Smooth muscle cell (in vitro differentiated cells): ENCODE results near the gene MXD4. TPM values are rescaled to one million over a fixed set of nuclear protein-coding genes. Genes with fewer than 3 reads are reported as not detected.

Source experiments
- DNase-seq: peaks from one replicate; lab custom pipeline; 2025; ENCODE audit not compliant: unreplicated experiment; lab: John Stamatoyannopoulos, UW
- H2AFZ ChIP-seq: fragments of 200-600 bp; sonication (generic); 2 replicates; pipeline ENCODE4 v1.6.0; 2016; ENCODE audit warnings: antibody characterized with exemption, low read depth, mild to moderate bottlenecking
- H3F3A ChIP-seq: fragments of 200-600 bp; sonication (generic); 2 replicates; pipeline ENCODE4 v1.6.0; 2017; ENCODE audit warnings: antibody characterized with exemption, low read depth
- H3K27ac ChIP-seq: fragments of 200-600 bp; sonication (generic); 2 replicates; pipeline ENCODE4 v1.5.1; 2016; ENCODE audit warnings: low read depth, mild to moderate bottlenecking
- H3K27me3 ChIP-seq: fragments of 200-600 bp; sonication (generic); 2 replicates; pipeline ENCODE4 v1.6.1; 2016; ENCODE audit warnings: low read depth, mild to moderate bottlenecking
- H3K36me3 ChIP-seq: fragments of 200-600 bp; sonication (generic); 2 replicates; pipeline ENCODE4 v1.5.1; 2016; ENCODE audit warnings: low read depth
- H3K4me1 ChIP-seq: fragments of 200-600 bp; sonication (generic); 2 replicates; pipeline ENCODE4 v1.5.1; 2016; ENCODE audit warnings: low read depth
- H3K4me2 ChIP-seq: fragments of 200-600 bp; sonication (generic); 2 replicates; pipeline ENCODE4 v1.6.0; 2016; ENCODE audit warnings: mild to moderate bottlenecking
- H3K4me3 ChIP-seq: fragments of 200-600 bp; sonication (generic); 2 replicates; pipeline ENCODE4 v1.5.1; 2016; ENCODE audit warnings: mild to moderate bottlenecking
- H3K79me2 ChIP-seq: fragments of 200-600 bp; sonication (generic); 2 replicates; pipeline ENCODE4 v1.6.0; 2016; ENCODE audit warnings: low read depth, mild to moderate bottlenecking
- H3K9ac ChIP-seq: fragments of 200-600 bp; sonication (generic); 2 replicates; pipeline ENCODE4 v1.6.0; 2016; ENCODE audit warnings: low read depth
- H3K9me3 ChIP-seq: fragments of 200-600 bp; sonication (generic); replicated peaks from 2 replicates; pipeline ENCODE4 v1.5.1; 2016; ENCODE audit warnings: low read depth
- H4K20me1 ChIP-seq: fragments of 200-600 bp; sonication (generic); 2 replicates; pipeline ENCODE4 v1.6.0; 2016; ENCODE audit warnings: low read depth
- CTCF ChIP-seq: fragments of 200-600 bp; sonication (generic); IDR thresholded peaks from 2 replicates; pipeline ENCODE4 v1.5.1; 2017; ENCODE audit warnings: borderline replicate concordance, mild to moderate bottlenecking, antibody characterized with exemption; ENCODE audit not compliant: insufficient read depth, poor library complexity, severe bottlenecking
- WGBS: methylation state at CpG from one replicate; pipeline ENCODE4 v1.1.7; 2016; ENCODE audit warnings: low lambda C conversion rate; 5-methylcytosine and 5-hydroxymethylcytosine counted together
- polyA plus RNA-seq: library from polyadenylated mRNA; unstranded; fragments of >200 nt; fragmentation: Nextera tagmentation; extraction: Ambion mirVana; gene quantifications from 2 replicates; pipeline ENCODE4 v1.2.1, GENCODE V29; 2016
- total RNA-seq: library from RNA; depleted of rRNA; stranded (reverse); fragments of >200 nt; gene quantifications from 2 replicates; pipeline ENCODE4 v1.2.3, GENCODE V29; 2014

MXD4 gene
- total and polyA plus RNA-seq, 2 experiments from 2014 or later: 26.8 to 81.8 TPM

GRCh38 chr4:2289311-2289954, 27.5 kb upstream of the MXD4 start:
- Histone ChIP-seq H4K20me1 (no peaks in the 10 kb centered on the region), H3K27me3 (no peaks in the 10 kb centered on the region), H3K79me2 (no peaks in the 10 kb centered on the region), H3K27ac (no peak overlapping the region), H2AFZ (no peak overlapping the region), H3K4me3 (no peak overlapping the region), H3K4me2 (no peak overlapping the region), H3F3A (no peaks in the 10 kb centered on the region), H3K9ac (no peak overlapping the region), H3K4me1 (peaks cover 8% of the 10 kb centered on the region), H3K9me3 (no peaks in the 10 kb centered on the region), H3K36me3 (no peaks in the 10 kb centered on the region)
- WGBS: 91% methylated on average over 11 of the region's 14 CpGs
- DNase-seq: no peak
- no peak for TF ChIP-seq CTCF

GRCh38 chr4:2288051-2288541, 26.2 kb upstream of the MXD4 start:
- H3K79me2 ChIP-seq: no peaks in the 10 kb centered on the region

GRCh38 chr4:2287594-2287915, 25.6 kb upstream of the MXD4 start:
- no peak overlapping the region for H3K9ac ChIP-seq
- H3K4me3 ChIP-seq: no peak overlapping the region
- no peaks in the 10 kb centered on the region for H3K79me2 ChIP-seq
- H4K20me1 ChIP-seq: no peaks in the 10 kb centered on the region
- no peak for TF ChIP-seq CTCF
- H3K27ac ChIP-seq: no peak overlapping the region
- H2AFZ ChIP-seq: no peak overlapping the region
- no peaks in the 10 kb centered on the region for H3F3A ChIP-seq
- H3K27me3 ChIP-seq: no peaks in the 10 kb centered on the region
- WGBS: 73% methylated on average over 6 of the region's 9 CpGs
- H3K4me1 ChIP-seq: peaks cover 8% of the 10 kb centered on the region
- no peaks in the 10 kb centered on the region for H3K36me3 ChIP-seq
- no peak overlapping the region for H3K4me2 ChIP-seq
- DNase-seq: no peak
- no peaks in the 10 kb centered on the region for H3K9me3 ChIP-seq

More at GRCh38 chr4:2288051-2288541, 26.2 kb upstream of the MXD4 start:
- no peaks in the 10 kb centered on the region for H4K20me1 ChIP-seq
- H3K9ac ChIP-seq: no peak overlapping the region
- no peak overlapping the region for H3K4me3 ChIP-seq
- no peaks in the 10 kb centered on the region for H3K27me3 ChIP-seq
- H2AFZ ChIP-seq: no peak overlapping the region
- H3K9me3 ChIP-seq: no peaks in the 10 kb centered on the region
- H3K4me1 ChIP-seq: peaks cover 8% of the 10 kb centered on the region
- WGBS: 94% methylated on average over 10 of the region's 10 CpGs
- no peak overlapping the region for H3K27ac ChIP-seq
- DNase-seq: no peak
- no peak for TF ChIP-seq CTCF
- no peaks in the 10 kb centered on the region for H3K36me3 ChIP-seq
- no peaks in the 10 kb centered on the region for H3F3A ChIP-seq
- H3K4me2 ChIP-seq: no peak overlapping the region

- WGBS: 52% methylated on average over 19 of the region's 19 CpGs
- no peak overlapping the region for H3K27ac ChIP-seq
- no peaks in the 10 kb centered on the region for H3K9me3 ChIP-seq
- H3K79me2 ChIP-seq: no peaks in the 10 kb centered on the region
- H3K4me2 ChIP-seq: no peak overlapping the region
- no peak for TF ChIP-seq CTCF
- H3K4me1 ChIP-seq: peaks cover 8% of the 10 kb centered on the region
- H4K20me1 ChIP-seq: no peaks in the 10 kb centered on the region
- no peaks in the 10 kb centered on the region for H3K27me3 ChIP-seq
- no peak overlapping the region for H3K9ac ChIP-seq
- no peak overlapping the region for H3K4me3 ChIP-seq
- H2AFZ ChIP-seq: no peak overlapping the region
- no peaks in the 10 kb centered on the region for H3F3A ChIP-seq
- DNase-seq: no peak
- H3K36me3 ChIP-seq: no peaks in the 10 kb centered on the region
These were observed 25.1 kb upstream of the MXD4 start for GRCh38 chr4:2286904-2287593.
